ENCODE results near the gene ATG2A.

ATG2A gene

DNA sequence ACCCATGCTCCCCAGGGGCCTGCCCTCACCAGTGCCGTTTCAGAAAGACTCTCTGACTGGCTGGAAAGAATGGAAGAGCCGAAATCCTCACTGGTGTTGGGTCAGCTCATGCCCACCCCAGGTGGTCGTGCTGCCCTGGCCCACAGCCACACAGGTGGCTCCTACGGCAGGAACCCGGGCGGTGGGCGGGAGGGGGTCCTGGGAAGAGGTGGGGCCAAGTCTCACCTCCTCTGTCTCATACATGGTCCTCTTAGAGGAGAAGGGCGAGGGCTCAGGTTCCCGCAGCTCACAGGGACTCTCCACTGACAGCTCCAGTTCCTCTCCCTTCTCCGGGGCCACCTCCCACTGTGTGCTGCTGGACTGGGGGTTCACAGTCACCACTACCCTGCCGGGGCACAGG is 8.2 kb downstream of the ATG2A start:
- no peaks in the 10 kb centered on the region for H3F3A ChIP-seq (ENCODE audit: control insufficient read depth, insufficient read depth)
- no peaks in the 10 kb centered on the region for H3K9me3 ChIP-seq (ENCODE audit: control insufficient read depth, insufficient read depth, low read length)
- H3K4me2 ChIP-seq (ENCODE audit: low read length): no peak overlapping the region
- H3K4me3 ChIP-seq (ENCODE audit: low read length): no peak overlapping the region
- TF ChIP-seq, protein P1, sequence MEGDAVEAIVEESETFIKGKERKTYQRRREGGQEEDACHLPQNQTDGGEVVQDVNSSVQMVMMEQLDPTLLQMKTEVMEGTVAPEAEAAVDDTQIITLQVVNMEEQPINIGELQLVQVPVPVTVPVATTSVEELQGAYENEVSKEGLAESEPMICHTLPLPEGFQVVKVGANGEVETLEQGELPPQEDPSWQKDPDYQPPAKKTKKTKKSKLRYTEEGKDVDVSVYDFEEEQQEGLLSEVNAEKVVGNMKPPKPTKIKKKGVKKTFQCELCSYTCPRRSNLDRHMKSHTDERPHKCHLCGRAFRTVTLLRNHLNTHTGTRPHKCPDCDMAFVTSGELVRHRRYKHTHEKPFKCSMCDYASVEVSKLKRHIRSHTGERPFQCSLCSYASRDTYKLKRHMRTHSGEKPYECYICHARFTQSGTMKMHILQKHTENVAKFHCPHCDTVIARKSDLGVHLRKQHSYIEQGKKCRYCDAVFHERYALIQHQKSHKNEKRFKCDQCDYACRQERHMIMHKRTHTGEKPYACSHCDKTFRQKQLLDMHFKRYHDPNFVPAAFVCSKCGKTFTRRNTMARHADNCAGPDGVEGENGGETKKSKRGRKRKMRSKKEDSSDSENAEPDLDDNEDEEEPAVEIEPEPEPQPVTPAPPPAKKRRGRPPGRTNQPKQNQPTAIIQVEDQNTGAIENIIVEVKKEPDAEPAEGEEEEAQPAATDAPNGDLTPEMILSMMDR (IDR thresholded peaks at IDR 0.05; ENCODE audit: low read depth, low read length, poor library complexity, severe bottlenecking): no peak
- TF ChIP-seq EZH2phosphoT487 (IDR thresholded peaks at IDR 0.05; ENCODE audit: borderline replicate concordance, low read length): no peak
- H3K9me2 ChIP-seq (replicated peaks; ENCODE audit: control insufficient read depth, low read length): no peaks in the 10 kb centered on the region
- no peaks in the 10 kb centered on the region for H4K20me1 ChIP-seq (ENCODE audit: control insufficient read depth, insufficient read depth, low read depth, low read length)
- H3K36me3 ChIP-seq (ENCODE audit: control insufficient read depth, low read length): peaks cover 63% of the 10 kb centered on the region
- H3K27ac ChIP-seq (ENCODE audit: low read depth, low read length): no peak overlapping the region
- no peaks in the 10 kb centered on the region for H3K4me1 ChIP-seq (ENCODE audit: control insufficient read depth, low read length)
- no peaks in the 10 kb centered on the region for H3K79me2 ChIP-seq (ENCODE audit: control insufficient read depth, low read length)
- no peaks in the 10 kb centered on the region for H3K27me3 ChIP-seq (ENCODE audit: control insufficient read depth, low read length)

DNA sequence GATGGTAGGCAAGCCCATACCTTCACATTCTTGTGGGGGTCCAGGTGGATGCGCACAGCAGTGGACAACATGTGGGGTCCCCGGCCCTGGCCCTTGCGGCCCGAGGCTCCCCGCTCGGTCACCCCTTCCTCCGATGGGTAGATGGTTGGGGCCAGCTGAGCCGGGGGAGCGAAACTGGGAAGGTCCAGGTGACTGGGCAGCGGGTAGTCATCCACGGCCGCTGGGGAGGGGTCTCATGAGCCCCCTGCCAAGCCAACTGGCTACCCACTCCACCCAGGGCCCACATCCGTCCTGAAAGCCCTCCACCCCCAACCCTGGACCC is 10.7 kb downstream of the ATG2A start:
- H3K27ac ChIP-seq (ENCODE audit: low read depth, low read length): no peak overlapping the region
- H3K9me3 ChIP-seq (ENCODE audit: control insufficient read depth, insufficient read depth, low read length): no peaks in the 10 kb centered on the region
- H3K27me3 ChIP-seq (ENCODE audit: control insufficient read depth, low read length): no peaks in the 10 kb centered on the region
- no peaks in the 10 kb centered on the region for H4K20me1 ChIP-seq (ENCODE audit: control insufficient read depth, insufficient read depth, low read depth, low read length)
- H3K79me2 ChIP-seq (ENCODE audit: control insufficient read depth, low read length): no peaks in the 10 kb centered on the region
- peaks cover 61% of the 10 kb centered on the region for H3K36me3 ChIP-seq (ENCODE audit: control insufficient read depth, low read length)
- H3F3A ChIP-seq (ENCODE audit: control insufficient read depth, insufficient read depth): no peaks in the 10 kb centered on the region
- no peak overlapping the region for H3K4me2 ChIP-seq (ENCODE audit: low read length)
- H3K4me3 ChIP-seq (ENCODE audit: low read length): no peak overlapping the region
- no peaks in the 10 kb centered on the region for H3K9me2 ChIP-seq (replicated peaks; ENCODE audit: control insufficient read depth, low read length)
- H3K4me1 ChIP-seq (ENCODE audit: control insufficient read depth, low read length): no peaks in the 10 kb centered on the region
- TF ChIP-seq, protein P1 (IDR thresholded peaks at IDR 0.05; ENCODE audit: low read depth, low read length, poor library complexity, severe bottlenecking): no peak
- TF ChIP-seq EZH2phosphoT487 (IDR thresholded peaks at IDR 0.05; ENCODE audit: borderline replicate concordance, low read length): no peak

DNA sequence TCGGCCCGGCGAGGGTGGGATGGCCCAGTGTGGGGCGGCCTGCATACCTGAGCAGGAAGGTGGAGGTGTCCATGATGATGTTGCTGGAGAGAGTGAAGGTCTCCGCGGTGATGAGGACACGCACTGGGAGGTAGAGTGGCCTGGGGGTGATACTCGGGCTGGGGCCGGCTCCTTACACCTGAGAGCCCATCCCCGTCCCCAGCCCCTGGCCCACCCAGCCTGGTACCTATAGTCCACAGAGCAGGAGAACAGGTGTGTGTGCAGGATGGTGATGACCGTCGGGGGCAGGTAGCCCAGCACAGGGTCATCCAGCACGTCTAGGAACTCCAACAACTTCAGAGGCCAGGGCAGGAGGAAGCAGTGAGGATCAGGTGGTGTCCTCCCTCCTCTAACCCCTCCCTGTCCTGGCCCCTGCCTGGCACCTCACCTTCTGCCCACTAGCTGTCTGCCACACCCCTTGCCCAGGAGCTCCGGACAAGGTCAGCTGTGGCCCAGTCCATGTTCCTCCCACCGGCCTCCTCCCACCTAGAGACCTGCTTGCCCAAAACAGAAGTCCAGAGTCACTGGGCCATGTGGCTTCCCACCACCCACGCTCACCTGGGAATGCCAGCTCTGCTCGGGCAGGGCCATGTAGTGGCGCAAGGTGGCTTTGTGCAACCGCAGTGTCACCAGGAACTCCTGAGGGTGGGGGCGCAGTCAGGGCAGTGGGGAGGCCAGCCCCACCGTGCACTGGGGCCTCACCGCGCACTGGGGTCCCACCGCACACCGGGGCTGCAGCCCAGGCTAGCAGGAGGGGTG is 11.3 kb downstream of the ATG2A start:
- no peak overlapping the region for H3K4me3 ChIP-seq (ENCODE audit: low read length)
- no peaks in the 10 kb centered on the region for H3K9me3 ChIP-seq (ENCODE audit: control insufficient read depth, insufficient read depth, low read length)
- no peaks in the 10 kb centered on the region for H4K20me1 ChIP-seq (ENCODE audit: control insufficient read depth, insufficient read depth, low read depth, low read length)
- H3K4me2 ChIP-seq (ENCODE audit: low read length): no peak overlapping the region
- H3F3A ChIP-seq (ENCODE audit: control insufficient read depth, insufficient read depth): no peaks in the 10 kb centered on the region
- H3K4me1 ChIP-seq (ENCODE audit: control insufficient read depth, low read length): no peaks in the 10 kb centered on the region
- H3K27me3 ChIP-seq (ENCODE audit: control insufficient read depth, low read length): no peaks in the 10 kb centered on the region
- TF ChIP-seq, protein P1 (IDR thresholded peaks at IDR 0.05; ENCODE audit: low read depth, low read length, poor library complexity, severe bottlenecking): no peak
- no peak for TF ChIP-seq EZH2phosphoT487 (IDR thresholded peaks at IDR 0.05; ENCODE audit: borderline replicate concordance, low read length)
- H3K27ac ChIP-seq (ENCODE audit: low read depth, low read length): no peak overlapping the region
- no peaks in the 10 kb centered on the region for H3K79me2 ChIP-seq (ENCODE audit: control insufficient read depth, low read length)
- no peaks in the 10 kb centered on the region for H3K9me2 ChIP-seq (replicated peaks; ENCODE audit: control insufficient read depth, low read length)
- peaks cover 55% of the 10 kb centered on the region for H3K36me3 ChIP-seq (ENCODE audit: control insufficient read depth, low read length)

Measured in DOHH2 (cell line).